Activated CD4-positive, alpha-beta T cell treated with anti-CD3 and anti-CD28 coated beads for 48 hours (primary cell): ENCODE results near the gene IQGAP3.

ENCODE experiments used
- DNase-seq: peaks from one replicate; pipeline ENCODE4 v3.0.0-alpha.2; 2020

The IQGAP3 gene

DNA sequence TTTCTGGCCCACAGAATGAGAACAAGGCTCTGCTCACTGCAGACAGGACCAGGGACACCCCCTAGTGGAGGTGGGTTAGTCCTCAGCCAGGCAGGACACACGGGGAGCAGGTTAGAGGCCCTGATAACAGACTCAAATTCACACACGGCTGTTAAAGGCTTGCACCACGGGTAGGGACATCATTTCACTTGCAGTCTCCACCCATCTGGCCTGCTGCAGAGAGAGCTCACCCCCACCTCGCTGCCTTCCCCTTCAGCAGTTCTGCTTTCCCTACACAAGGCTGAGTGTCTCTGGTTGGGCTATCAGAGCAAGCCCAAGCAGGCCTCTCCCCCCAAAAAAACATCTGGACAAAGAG, 92.4 kb downstream of the IQGAP3 start:
- DNase-seq = no peak

DNA sequence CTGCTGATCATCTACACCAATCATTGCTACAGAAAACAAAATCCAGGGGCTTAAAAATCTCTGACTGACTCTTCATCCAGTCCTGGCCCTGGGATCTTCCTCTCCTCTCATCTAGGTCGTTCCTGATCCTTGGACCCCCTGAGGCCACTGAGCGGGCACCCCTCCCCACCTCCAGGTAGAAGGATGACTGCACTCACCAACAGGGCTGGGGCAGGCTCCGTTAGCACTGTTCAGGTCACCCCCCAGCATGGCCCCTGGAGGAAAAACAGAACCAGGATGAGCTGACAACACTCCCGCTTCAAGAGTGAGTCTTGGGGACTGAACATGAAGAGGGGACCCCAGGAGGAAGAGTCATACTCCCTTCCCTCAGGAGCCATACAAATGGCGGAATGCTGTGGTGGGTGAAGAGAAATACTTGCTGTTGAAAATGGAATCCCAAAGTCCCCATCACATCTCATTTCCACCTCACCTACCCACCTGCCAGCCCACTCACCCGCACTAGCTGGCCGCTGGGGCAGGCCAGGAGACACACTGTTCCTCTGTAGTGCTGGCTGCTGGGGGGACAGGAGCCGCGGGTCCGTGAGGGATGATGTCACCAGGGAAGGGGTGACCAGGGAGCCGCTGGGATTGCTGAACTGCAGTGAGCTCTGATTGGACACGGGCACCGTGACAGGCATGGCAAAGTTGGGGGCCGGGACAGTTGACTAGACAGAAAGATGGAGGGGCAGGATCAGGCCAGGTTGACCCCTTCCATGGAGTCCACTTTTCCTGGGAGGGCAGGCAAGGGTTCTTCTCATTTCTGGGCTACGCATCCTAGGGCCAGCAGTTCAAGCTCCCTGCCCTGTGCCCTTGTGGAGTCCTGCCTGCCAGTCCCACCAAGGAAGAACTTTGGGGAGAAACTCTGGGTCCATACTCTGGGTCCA, 93.0 kb downstream of the IQGAP3 start:
- no peak for DNase-seq

DNA sequence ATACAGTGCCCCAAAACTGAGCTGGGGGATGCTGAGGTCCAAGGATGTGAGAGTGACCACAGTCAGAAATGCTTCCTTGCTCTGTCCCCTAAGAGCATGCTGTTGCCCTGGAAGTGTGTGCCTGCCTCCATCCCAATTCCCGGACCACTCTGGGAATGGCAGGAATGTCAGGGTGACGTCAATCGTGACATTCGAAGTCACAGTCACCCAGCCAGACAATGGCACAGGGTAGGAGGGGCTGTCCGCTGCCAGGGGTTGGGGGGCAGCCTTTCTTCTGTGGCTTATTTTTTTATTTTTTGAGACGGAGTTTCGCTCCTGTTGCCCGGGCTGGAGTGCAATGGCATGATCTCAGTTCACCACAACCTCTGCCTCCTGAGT, 94.1 kb downstream of the IQGAP3 start:
- no peak for DNase-seq

DNA sequence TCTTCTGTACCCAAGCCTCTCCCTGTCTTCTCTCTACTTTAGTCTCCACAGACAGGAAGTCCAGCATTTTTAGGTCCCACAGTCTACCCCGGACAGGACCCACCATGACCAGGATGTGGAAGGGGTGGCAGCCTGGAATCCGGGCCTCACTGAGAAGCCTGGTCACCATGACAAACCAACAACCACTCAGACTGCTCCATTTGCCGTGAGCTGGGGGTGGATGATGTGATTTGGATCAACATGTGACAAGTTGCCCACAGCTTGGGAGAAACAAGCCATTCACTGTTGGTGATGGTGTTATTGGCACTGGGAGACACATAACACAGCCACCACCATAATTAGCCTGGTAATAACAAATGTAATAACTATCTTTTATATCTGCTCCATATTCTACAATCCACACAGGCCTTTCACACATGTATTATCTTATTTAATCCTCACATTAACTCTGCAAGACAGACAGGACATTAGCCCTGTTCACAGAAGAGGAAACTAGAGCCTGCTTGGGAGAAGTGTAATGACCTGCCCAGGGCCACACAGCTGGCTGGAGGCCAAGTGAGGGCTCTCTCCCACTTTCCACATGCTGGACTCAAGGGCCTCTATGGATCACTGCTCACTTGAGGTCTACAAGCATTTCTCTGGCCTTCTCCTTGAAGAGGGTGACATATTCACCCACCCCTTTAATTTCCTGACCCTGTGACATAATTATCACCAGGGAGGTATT, 94.7 kb downstream of the IQGAP3 start:
- no peak for DNase-seq

DNA sequence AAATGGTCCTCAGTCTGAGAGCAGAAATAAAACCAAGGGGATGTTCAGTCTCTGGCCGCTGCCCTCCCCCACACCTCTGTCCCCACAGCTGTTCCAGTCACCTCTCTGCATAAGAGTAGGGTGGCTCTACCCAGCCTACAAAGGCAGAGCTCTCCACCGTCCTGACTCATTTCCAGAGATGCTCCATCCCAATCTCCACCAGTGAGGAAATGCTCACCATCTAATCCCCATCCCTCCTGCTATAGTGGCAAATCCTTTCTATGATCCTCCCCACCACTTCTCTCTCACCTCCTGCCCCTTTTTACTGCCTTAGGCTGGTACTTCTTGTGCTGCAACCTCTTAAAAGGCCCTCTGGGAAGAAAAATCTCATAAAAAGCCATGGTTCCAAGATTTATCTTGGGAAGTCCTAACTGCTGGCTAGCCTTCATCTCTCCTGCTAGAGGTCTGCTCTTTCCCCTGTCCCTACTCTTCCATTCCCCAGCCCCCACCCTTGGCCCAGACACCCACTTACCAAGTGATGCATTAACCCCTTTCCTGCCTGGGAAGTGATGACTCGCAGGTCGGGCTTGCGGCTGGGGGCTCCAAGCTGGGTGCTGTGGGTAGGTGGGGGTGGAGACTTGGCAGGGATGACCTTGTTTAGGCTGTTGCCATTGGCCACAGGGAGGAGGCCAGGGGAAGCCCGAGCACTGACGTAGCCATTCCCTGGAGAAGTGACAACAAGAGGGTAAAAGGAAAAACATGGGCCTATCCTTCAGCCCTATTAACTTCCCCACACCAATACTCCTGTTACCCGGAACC, 95.7 kb downstream of the IQGAP3 start:
- peak; percentile 68 for DNase-seq

DNA sequence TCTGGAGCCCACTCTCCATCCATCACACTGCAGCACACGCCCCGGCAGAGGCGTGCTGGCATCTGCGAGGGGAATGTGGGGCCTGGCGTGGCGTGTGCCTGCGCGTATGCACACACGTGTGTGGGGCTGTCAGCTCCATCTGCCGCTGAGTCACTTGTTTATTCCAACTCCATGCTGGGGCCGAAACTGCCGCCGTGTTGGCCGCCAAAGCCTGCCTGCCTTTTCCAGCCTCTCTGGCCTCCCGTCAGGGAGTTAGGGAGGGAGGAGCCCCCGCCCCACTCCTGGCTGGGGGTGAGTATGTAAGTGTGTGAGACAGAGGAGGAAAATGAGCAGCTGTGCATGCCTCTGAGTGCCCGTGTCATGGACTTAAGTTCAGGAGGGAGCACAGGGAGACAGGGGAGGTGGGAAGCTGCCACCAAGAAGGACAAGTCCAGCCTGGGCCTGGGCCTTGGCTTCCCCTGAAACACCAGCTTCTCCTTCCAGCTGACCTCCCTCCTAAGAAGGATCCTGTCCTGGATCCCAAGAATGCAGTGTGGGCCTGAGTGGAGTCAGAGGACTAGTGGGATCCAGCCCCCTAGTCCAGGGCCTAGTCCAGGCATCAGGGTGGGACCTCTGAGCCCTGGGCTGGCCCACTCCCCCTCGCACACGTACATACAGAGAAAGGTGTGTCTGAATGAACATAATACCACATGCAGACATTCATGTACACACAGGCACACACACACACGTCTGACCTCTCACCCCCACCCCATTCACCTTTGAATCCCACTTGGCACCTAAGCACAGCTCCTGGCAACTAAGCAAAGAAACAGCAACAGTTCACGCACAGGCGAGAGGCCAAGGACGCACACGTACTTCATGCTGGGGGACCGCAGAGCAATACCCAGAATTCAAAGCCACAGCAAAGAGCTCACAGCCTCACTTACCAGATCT, 96.5 kb downstream of the IQGAP3 start:
- DNase-seq = no peak
